Tibial nerve (tissue), 4 donors: Measurements from ENCODE around the gene CTXN3.

Source experiments
- EP300 ChIP-seq, 2 donors: sonication (generic); formaldehyde crosslinking; IDR thresholded peaks; one replicate each; pipeline ENCODE4 v1.6.1; 2017; ENCODE audit warnings: antibody characterized with exemption in 2 of 2, mild to moderate bottlenecking in 1 of 2
- POLR2A ChIP-seq, 2 donors: fragments of 450-650 bp; IDR thresholded peaks; one replicate each; pipeline ENCODE4 v1.6.1; 2017; ENCODE audit warnings: antibody characterized with exemption in 2 of 2, mild to moderate bottlenecking in 2 of 2, moderate library complexity in 2 of 2
- TF ChIP-seq, protein P1 (sequence below), 5 experiments: fragments of 200-600 bp in 3 of 5; fragments of 450-650 bp in 2 of 5; sonication (generic) in 3 of 5; IDR thresholded peaks; one replicate each; pipeline ENCODE4 v1.5.1; 2016 to 2019; ENCODE audit warnings: antibody characterized with exemption in 5 of 5, mild to moderate bottlenecking in 3 of 5, moderate library complexity in 2 of 5

DNA sequence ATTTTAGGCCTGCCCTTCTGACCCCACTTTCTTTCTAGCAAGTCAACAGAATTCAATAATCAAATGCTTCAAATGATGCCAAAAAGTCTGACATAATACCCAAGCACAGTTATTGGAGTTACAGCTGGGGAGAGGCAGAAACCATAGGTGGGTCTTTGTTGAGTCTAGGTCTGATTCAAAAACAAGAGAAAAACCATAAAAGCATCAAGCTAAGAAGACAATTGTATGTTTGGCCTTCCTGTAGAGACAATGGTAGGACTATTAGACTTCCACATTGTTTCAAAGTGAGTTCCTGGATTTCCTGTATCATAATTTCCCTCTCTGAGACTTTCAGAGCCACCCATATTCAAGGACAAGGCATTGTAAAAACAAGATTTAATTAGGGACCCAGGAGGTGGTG is 37.5 kb downstream of the CTXN3 start:
- TF ChIP-seq, protein P1, sequence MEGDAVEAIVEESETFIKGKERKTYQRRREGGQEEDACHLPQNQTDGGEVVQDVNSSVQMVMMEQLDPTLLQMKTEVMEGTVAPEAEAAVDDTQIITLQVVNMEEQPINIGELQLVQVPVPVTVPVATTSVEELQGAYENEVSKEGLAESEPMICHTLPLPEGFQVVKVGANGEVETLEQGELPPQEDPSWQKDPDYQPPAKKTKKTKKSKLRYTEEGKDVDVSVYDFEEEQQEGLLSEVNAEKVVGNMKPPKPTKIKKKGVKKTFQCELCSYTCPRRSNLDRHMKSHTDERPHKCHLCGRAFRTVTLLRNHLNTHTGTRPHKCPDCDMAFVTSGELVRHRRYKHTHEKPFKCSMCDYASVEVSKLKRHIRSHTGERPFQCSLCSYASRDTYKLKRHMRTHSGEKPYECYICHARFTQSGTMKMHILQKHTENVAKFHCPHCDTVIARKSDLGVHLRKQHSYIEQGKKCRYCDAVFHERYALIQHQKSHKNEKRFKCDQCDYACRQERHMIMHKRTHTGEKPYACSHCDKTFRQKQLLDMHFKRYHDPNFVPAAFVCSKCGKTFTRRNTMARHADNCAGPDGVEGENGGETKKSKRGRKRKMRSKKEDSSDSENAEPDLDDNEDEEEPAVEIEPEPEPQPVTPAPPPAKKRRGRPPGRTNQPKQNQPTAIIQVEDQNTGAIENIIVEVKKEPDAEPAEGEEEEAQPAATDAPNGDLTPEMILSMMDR (IDR thresholded peaks at IDR 0.05), result no peak
- no peak for TF ChIP-seq EP300 (IDR thresholded peaks at IDR 0.05)
- TF ChIP-seq POLR2A (IDR thresholded peaks at IDR 0.05), result no peak
